Keratinocyte (primary cell): ENCODE data around the gene COX4I1.

Experiments
- EZH2 ChIP-seq: IDR thresholded peaks from one replicate; pipeline ENCODE4 v1.6.1; 2012; ENCODE audit warnings: inconsistent platforms, mild to moderate bottlenecking, low read length, moderate library complexity
- TF ChIP-seq, protein P1 (sequence below), 3 experiments: IDR thresholded peaks in 1 of 3; conservative IDR thresholded peaks in 1 of 3; optimal IDR thresholded peaks in 1 of 3; 2 replicates in 2 of 3; 3 replicates in 1 of 3; pipeline versions ENCODE3 to v1.5.1; 2011; ENCODE audit warnings: low read length in 3 of 3, mild to moderate bottlenecking in 3 of 3, moderate library complexity in 2 of 3, control low read depth in 1 of 3, inconsistent platforms in 1 of 3; ENCODE audit not compliant: insufficient read depth in 2 of 3; ENCODE audit errors: extremely low read depth in 1 of 3

DNA sequence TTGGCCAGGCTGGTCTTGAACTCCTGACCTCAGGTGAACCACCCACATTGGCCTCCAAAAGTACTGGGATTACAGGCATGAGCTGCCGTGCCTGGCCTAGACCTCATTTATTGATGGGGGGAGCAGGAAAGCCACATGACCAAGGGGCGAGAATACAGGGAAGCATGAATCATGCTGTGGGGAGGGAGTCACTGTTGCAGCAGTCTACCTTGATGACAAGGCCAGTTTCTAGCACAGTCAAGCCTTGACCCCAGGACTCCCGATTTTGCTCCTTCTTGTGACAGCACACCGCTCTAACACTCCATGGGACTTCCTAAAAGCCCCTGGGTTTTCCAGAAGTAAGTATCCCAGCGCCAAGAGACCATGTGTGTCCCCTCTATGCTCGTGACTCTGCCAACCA, 56.6 kb downstream of the COX4I1 start:
- TF ChIP-seq, protein P1, sequence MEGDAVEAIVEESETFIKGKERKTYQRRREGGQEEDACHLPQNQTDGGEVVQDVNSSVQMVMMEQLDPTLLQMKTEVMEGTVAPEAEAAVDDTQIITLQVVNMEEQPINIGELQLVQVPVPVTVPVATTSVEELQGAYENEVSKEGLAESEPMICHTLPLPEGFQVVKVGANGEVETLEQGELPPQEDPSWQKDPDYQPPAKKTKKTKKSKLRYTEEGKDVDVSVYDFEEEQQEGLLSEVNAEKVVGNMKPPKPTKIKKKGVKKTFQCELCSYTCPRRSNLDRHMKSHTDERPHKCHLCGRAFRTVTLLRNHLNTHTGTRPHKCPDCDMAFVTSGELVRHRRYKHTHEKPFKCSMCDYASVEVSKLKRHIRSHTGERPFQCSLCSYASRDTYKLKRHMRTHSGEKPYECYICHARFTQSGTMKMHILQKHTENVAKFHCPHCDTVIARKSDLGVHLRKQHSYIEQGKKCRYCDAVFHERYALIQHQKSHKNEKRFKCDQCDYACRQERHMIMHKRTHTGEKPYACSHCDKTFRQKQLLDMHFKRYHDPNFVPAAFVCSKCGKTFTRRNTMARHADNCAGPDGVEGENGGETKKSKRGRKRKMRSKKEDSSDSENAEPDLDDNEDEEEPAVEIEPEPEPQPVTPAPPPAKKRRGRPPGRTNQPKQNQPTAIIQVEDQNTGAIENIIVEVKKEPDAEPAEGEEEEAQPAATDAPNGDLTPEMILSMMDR (optimal IDR thresholded peaks at IDR 0.05 in 1 of 3, IDR thresholded peaks at IDR 0.05 in 1 of 3, conservative IDR thresholded peaks at IDR 0.05 in 1 of 3; ENCODE audit: extremely low read depth in 1 of 3, insufficient read depth in 2 of 3, low read length in 3 of 3), result no peak
- no peak for TF ChIP-seq EZH2
